ENCODE measurements around the gene HIGD2B.
"Not testable (repeated sequence)": the region's sequence is repeated elsewhere in the genome, so short reads cannot be mapped to it uniquely, and the experiment has no call there.

The HIGD2B gene, protein sequence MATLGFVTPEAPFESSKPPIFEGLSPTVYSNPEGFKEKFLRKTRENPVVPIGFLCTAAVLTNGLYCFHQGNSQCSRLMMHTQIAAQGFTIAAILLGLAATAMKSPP

DNA sequence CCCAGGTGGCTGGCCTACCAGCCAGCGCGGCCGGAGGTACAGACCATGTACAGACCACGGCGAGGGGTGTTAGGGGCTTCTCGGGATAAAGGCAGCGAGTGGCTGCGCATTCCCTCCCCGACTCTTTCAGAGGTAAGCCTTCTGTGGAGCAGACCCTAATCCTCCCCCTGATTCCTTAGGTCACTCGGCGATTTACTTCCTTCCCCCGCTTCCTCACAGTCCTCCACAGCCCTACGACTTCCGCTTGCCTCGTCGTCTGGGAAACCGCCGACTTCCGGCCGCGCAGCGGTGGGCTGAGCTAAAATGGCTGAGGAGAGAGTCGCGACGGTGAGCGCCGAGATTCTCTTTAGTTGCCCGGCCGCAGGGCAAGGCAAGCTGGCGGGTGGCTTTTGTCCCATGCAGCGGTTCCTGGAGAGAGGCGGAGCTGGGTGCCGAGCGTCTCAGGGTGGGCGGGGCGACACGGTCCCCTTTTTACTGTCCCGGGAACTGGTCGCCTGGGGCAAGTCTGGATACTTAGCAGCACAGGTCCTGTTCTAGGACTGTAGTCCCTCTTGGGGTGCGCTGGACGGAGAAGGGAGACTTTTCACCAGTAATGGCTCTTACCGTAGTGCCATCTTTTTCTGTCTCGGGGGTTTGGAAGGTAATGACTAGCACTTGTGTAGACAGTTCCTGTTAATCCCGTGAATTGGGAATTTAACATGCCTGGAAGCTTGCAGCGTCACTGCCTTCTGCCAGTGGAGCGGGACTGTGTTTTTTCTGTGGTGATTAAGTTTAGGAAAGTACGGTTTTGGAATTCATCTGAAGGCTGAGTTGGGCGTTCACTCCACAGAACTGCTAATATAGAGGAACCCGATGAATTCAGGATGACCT, at the start of gene HIGD2B, which contains the start of gene BBS4:
HIGD2B (minus strand) TSS at position 258 of the 870 bp plus-strand sequence. CDS start 9,808 bp downstream, outside the sequence.
BBS4 (plus strand) TSS at position 283 of the 870 bp plus-strand sequence; CDS start at position 304, 21 bp downstream.
- peak; percentile 1 for TF ChIP-seq CTCF (conservative IDR thresholded peaks at IDR 0.05; ENCODE audit: low read depth, low read length)
- peak within 1 kb of the TSS; percentile 78 for H3K4me3 ChIP-seq (ENCODE audit: low read depth, low read length)
- peak; percentile 85 for DNase-seq (ENCODE audit: low read depth)

- DNase-seq (ENCODE audit: low read depth), result no peak
- H3K4me3 ChIP-seq (ENCODE audit: low read depth, low read length), result no peak overlapping the region
- TF ChIP-seq CTCF (conservative IDR thresholded peaks at IDR 0.05; ENCODE audit: low read depth, low read length), result no peak
Measured at GRCh38 chr15:72735111-72735510, 49.1 kb upstream of the HIGD2B start.

DNA sequence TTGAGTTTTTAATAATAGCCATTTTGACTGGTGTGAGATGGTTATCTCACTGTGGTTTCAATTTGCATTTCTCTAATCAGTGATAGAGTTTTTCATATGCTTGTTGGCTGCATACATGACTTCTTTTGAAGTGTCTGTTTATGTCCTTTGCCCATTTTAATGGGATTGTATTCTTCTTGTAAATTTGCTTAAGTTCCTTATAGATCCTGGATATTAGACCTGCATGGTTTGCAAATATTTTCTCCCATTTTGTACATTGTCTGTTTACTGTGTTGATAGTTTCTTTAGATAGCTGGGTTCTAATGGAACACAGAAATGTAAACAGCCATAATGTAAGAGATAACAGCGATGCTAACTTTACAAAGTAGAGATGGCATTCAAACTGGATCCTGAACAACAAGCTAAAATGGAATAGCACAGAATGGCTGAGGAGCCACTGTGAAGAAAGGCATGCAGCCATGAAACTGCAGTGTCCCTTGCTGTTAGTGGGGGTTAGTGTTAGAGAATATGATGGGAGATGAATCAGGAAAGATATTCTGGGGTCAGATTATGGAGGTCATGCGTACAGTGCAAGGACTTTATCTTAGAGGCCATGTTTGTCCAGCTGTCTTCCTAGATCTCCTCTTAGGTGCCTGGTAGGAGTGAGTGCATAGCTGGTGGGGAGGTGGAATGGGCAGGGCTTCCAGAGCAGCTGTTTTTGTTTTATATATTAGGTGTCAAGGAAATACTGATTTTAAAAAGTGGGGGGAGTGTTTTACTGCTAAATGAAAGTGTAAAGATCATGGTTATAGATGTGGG, 48.2 kb upstream of the HIGD2B start:
- no peak for DNase-seq (ENCODE audit: low read depth)
- H3K4me3 ChIP-seq (ENCODE audit: low read depth, low read length), result no peak overlapping the region
- no peak for TF ChIP-seq CTCF (conservative IDR thresholded peaks at IDR 0.05; ENCODE audit: low read depth, low read length)

DNA sequence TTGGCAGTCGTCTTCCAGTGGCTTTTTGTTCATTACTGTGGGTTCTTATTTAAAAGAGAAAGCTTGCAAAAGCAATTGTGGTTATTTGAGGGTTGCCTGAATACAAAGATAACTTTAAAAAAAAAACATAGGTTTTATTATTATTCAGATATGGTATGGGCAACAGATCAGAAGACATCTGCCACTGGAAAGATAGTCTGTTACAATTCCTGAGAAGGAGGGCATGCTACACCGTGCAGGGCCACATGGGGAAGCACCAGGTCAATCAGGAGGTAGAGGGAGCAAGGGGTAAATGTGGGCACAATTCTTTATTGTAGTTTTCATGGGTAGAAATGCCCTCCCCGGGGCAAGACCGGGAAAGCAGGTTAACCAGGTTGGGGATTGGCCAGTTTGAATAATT, 46.5 kb upstream of the HIGD2B start:
- no peak for DNase-seq (ENCODE audit: low read depth)
- no peak for TF ChIP-seq CTCF (conservative IDR thresholded peaks at IDR 0.05; ENCODE audit: low read depth, low read length)
- H3K4me3 ChIP-seq (ENCODE audit: low read depth, low read length), result no peak overlapping the region

DNA sequence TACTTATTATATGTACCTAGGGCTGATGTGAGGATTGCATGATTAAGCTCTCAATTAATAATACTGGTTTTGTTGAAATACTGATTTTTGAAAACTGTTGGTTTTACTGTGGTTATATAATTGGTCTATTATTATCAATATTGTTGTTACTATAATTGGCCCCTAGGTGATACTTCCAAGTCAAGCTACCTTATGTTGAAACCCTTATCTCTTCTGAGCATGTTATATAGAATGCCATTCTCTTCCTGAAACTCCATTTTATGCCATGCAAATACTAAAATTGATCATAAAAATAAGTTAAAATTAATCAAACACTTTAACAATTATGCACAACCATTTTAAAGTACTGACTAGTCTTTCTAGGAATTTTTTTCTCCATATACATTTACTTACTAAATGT, 46.1 kb upstream of the HIGD2B start:
- TF ChIP-seq CTCF (conservative IDR thresholded peaks at IDR 0.05; ENCODE audit: low read depth, low read length), result no peak
- no peak for DNase-seq (ENCODE audit: low read depth)
- no peak overlapping the region for H3K4me3 ChIP-seq (ENCODE audit: low read depth, low read length)

GRCh38 chr15:72728821-72729220, 42.8 kb upstream of the HIGD2B start:
- no peak for DNase-seq (ENCODE audit: low read depth)
- no peak overlapping the region for H3K4me3 ChIP-seq (ENCODE audit: low read depth, low read length)
- no peak for TF ChIP-seq CTCF (conservative IDR thresholded peaks at IDR 0.05; ENCODE audit: low read depth, low read length)

DNA sequence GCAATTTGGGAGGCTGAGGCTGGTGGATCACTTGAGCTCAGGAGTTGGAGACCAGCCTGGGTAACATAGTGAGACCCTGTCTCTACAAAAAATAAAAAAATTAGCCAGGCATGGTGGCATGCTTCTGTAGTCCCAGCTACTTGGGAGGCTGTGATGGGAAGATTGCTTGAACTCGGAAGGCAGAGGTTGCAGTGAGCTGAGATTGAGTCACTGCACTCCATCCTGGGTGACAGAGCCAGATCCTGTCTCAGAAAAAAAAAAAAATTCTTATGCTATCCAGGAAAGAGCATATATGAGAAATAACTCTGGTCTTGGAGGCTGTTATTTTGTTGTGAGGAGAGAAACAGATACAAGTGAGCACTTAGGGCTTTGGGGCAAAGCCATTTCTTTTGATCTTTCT, 42.3 kb upstream of the HIGD2B start:
- DNase-seq (ENCODE audit: low read depth), result peak; percentile 10
- H3K4me3 ChIP-seq (ENCODE audit: low read depth, low read length), result not testable (repeated sequence)
